ENCODE results near the gene SLC16A1. TPM values are rescaled to one million over a fixed set of nuclear protein-coding genes. Genes with fewer than 3 reads are reported as not detected.

SLC16A1 gene
- polyA plus RNA-seq, 1 donor: 43.0 TPM

- peaks cover 27% of the 10 kb centered on the region for H3K4me1 ChIP-seq (ENCODE audit: control insufficient read depth, insufficient read depth, low read length)
- no peak overlapping the region for H3K4me3 ChIP-seq (ENCODE audit: low read length)
- no peaks in the 10 kb centered on the region for H3K27me3 ChIP-seq (ENCODE audit: control insufficient read depth, insufficient read depth, low read length)
- no peaks in the 10 kb centered on the region for H3K9me3 ChIP-seq (ENCODE audit: control insufficient read depth, low read depth, low read length)
- no CpG with 5 or more reads among the region's 5 CpGs for WGBS (ENCODE audit: insufficient coverage, low lambda C conversion rate)
- H3K36me3 ChIP-seq (ENCODE audit: control insufficient read depth, insufficient read depth, low read length): no peaks in the 10 kb centered on the region
- DNase-seq: peak; percentile 43 to 82
- H3K27ac ChIP-seq (ENCODE audit: low read length): peak overlapping the region; percentile 58
Observed at GRCh38 chr1:112870887-112871646, 84.9 kb downstream of the SLC16A1 start.

GRCh38 chr1:112869895-112870294, 86.1 kb downstream of the SLC16A1 start:
- peak overlapping the region; percentile 54 for H3K27ac ChIP-seq (ENCODE audit: low read length)
- 100% methylated on average over 2 of the region's 4 CpGs for WGBS (ENCODE audit: insufficient coverage, low lambda C conversion rate)
- peaks cover 2% of the 10 kb centered on the region for H3K9me3 ChIP-seq (ENCODE audit: control insufficient read depth, low read depth, low read length)

GRCh38 chr1:112868191-112868590, 87.8 kb downstream of the SLC16A1 start:
- Histone ChIP-seq H3K9me3 (ENCODE audit: control insufficient read depth, low read depth, low read length) (peaks cover 3% of the 10 kb centered on the region), H3K4me3 (ENCODE audit: low read length) (no peak overlapping the region), H3K27ac (ENCODE audit: low read length) (no peak overlapping the region), H3K27me3 (ENCODE audit: control insufficient read depth, insufficient read depth, low read length) (no peaks in the 10 kb centered on the region), H3K36me3 (ENCODE audit: control insufficient read depth, insufficient read depth, low read length) (no peaks in the 10 kb centered on the region), H3K4me1 (ENCODE audit: control insufficient read depth, insufficient read depth, low read length) (peaks cover 26% of the 10 kb centered on the region)
- DNase-seq: no peak
- WGBS (ENCODE audit: insufficient coverage, low lambda C conversion rate): no CpG with 5 or more reads among the region's 2 CpGs

More at GRCh38 chr1:112869895-112870294, 86.1 kb downstream of the SLC16A1 start:
- Histone ChIP-seq H3K27me3 (ENCODE audit: control insufficient read depth, insufficient read depth, low read length) (no peaks in the 10 kb centered on the region), H3K4me3 (ENCODE audit: low read length) (no peak overlapping the region), H3K4me1 (ENCODE audit: control insufficient read depth, insufficient read depth, low read length) (peaks cover 27% of the 10 kb centered on the region), H3K36me3 (ENCODE audit: control insufficient read depth, insufficient read depth, low read length) (no peaks in the 10 kb centered on the region)
- no peak for DNase-seq

- DNase-seq: no peak
- no peaks in the 10 kb centered on the region for H3K36me3 ChIP-seq (ENCODE audit: control insufficient read depth, insufficient read depth, low read length)
- no peaks in the 10 kb centered on the region for H3K27me3 ChIP-seq (ENCODE audit: control insufficient read depth, insufficient read depth, low read length)
- peaks cover 3% of the 10 kb centered on the region for H3K9me3 ChIP-seq (ENCODE audit: control insufficient read depth, low read depth, low read length)
- no CpG with 5 or more reads among the region's 5 CpGs for WGBS (ENCODE audit: insufficient coverage, low lambda C conversion rate)
- H3K4me3 ChIP-seq (ENCODE audit: low read length): no peak overlapping the region
- H3K27ac ChIP-seq (ENCODE audit: low read length): no peak overlapping the region
- H3K4me1 ChIP-seq (ENCODE audit: control insufficient read depth, insufficient read depth, low read length): peaks cover 15% of the 10 kb centered on the region
Observed at GRCh38 chr1:112866981-112867380, 89.0 kb downstream of the SLC16A1 start.

- Histone ChIP-seq H3K9me3 (ENCODE audit: control insufficient read depth, low read depth, low read length) (peaks cover 3% of the 10 kb centered on the region), H3K27ac (ENCODE audit: low read length) (no peak overlapping the region)
- WGBS (ENCODE audit: insufficient coverage, low lambda C conversion rate): no CpG with 5 or more reads among the region's 2 CpGs
Observed at GRCh38 chr1:112866151-112866550, 89.8 kb downstream of the SLC16A1 start.

GRCh38 chr1:112862753-112863426, 93.1 kb downstream of the SLC16A1 start:
- no CpG with 5 or more reads among the region's 5 CpGs for WGBS (ENCODE audit: insufficient coverage, low lambda C conversion rate)
- no peak overlapping the region for H3K27ac ChIP-seq (ENCODE audit: low read length)
- H3K36me3 ChIP-seq (ENCODE audit: control insufficient read depth, insufficient read depth, low read length): no peaks in the 10 kb centered on the region
- peaks cover 3% of the 10 kb centered on the region for H3K9me3 ChIP-seq (ENCODE audit: control insufficient read depth, low read depth, low read length)
- H3K4me3 ChIP-seq (ENCODE audit: low read length): no peak overlapping the region
- no peaks in the 10 kb centered on the region for H3K4me1 ChIP-seq (ENCODE audit: control insufficient read depth, insufficient read depth, low read length)
- H3K27me3 ChIP-seq (ENCODE audit: control insufficient read depth, insufficient read depth, low read length): no peaks in the 10 kb centered on the region
- DNase-seq: no peak

More at GRCh38 chr1:112866151-112866550, 89.8 kb downstream of the SLC16A1 start:
- no peaks in the 10 kb centered on the region for H3K27me3 ChIP-seq (ENCODE audit: control insufficient read depth, insufficient read depth, low read length)
- peaks cover 10% of the 10 kb centered on the region for H3K4me1 ChIP-seq (ENCODE audit: control insufficient read depth, insufficient read depth, low read length)
- H3K36me3 ChIP-seq (ENCODE audit: control insufficient read depth, insufficient read depth, low read length): no peaks in the 10 kb centered on the region
- H3K4me3 ChIP-seq (ENCODE audit: low read length): no peak overlapping the region
- DNase-seq: no peak

Other genes starting within 250 kb of the SLC16A1 start
- 329 TPM for gene RHOC, start 249.1 kb downstream of the SLC16A1 start, polyA plus RNA-seq
- 0.52 TPM for gene PPM1J, start 240.9 kb downstream of the SLC16A1 start, polyA plus RNA-seq
- gene LRIG2, start 117.0 kb upstream of the SLC16A1 start, polyA plus RNA-seq: 12.6 TPM